GM19043 (cell line): Measurements from ENCODE around the gene KIF16B.
"Not testable (repeated sequence)": the region's sequence is repeated elsewhere in the genome, so short reads cannot be mapped to it uniquely, and the experiment has no call there.

ENCODE experiments used
- ATAC-seq: cut with Tn5 transposase; IDR thresholded peaks from one replicate; pipeline ENCODE4 v1.9.1; 2021; ENCODE audit warnings: low read depth; ENCODE audit not compliant: unreplicated experiment

The KIF16B gene

GRCh38 chr20:16270314-16270931 is 302.8 kb downstream of the KIF16B start:
- no peak for ATAC-seq

- ATAC-seq, result no peak
These were observed 305.7 kb downstream of the KIF16B start for GRCh38 chr20:16267526-16267925.

- no peak for ATAC-seq
These were observed 307.9 kb downstream of the KIF16B start for GRCh38 chr20:16265334-16265733.

GRCh38 chr20:16263582-16263981 is 309.7 kb downstream of the KIF16B start:
- no peak for ATAC-seq

- ATAC-seq, result no peak
These were observed 310.7 kb downstream of the KIF16B start for GRCh38 chr20:16262594-16262993.

GRCh38 chr20:16261733-16262273 is 311.4 kb downstream of the KIF16B start:
- no peak for ATAC-seq

- ATAC-seq, result no peak
These were observed 312.3 kb downstream of the KIF16B start for GRCh38 chr20:16260911-16261310.

- ATAC-seq, result not testable (repeated sequence)
These were observed 313.1 kb downstream of the KIF16B start for GRCh38 chr20:16260133-16260532.

- no peak for ATAC-seq
These were observed 314.5 kb downstream of the KIF16B start for GRCh38 chr20:16258766-16259165.

GRCh38 chr20:16257813-16258430 is 315.3 kb downstream of the KIF16B start:
- no peak for ATAC-seq

- ATAC-seq, result no peak
These were observed 316.2 kb downstream of the KIF16B start for GRCh38 chr20:16257021-16257420.

GRCh38 chr20:16246870-16247269 is 326.4 kb downstream of the KIF16B start:
- ATAC-seq, result no peak

GRCh38 chr20:16246291-16246690 is 327.0 kb downstream of the KIF16B start:
- ATAC-seq, result no peak

- ATAC-seq, result no peak
These were observed 327.4 kb downstream of the KIF16B start for GRCh38 chr20:16245879-16246278.

- no peak for ATAC-seq
These were observed 328.4 kb downstream of the KIF16B start for GRCh38 chr20:16244892-16245291.

GRCh38 chr20:16243470-16243869 is 329.8 kb downstream of the KIF16B start:
- ATAC-seq, result no peak

GRCh38 chr20:16241911-16242310 is 331.3 kb downstream of the KIF16B start:
- ATAC-seq, result no peak

- no peak for ATAC-seq
These were observed 332.9 kb downstream of the KIF16B start for GRCh38 chr20:16240355-16240754.

GRCh38 chr20:16236589-16237241 is 336.5 kb downstream of the KIF16B start:
- no peak for ATAC-seq

GRCh38 chr20:16230402-16230801 is 342.8 kb downstream of the KIF16B start:
- no peak for ATAC-seq

- no peak for ATAC-seq
These were observed 343.4 kb downstream of the KIF16B start for GRCh38 chr20:16229813-16230212.

- no peak for ATAC-seq
These were observed 344.5 kb downstream of the KIF16B start for GRCh38 chr20:16228722-16229121.
